Right atrium auricular region (tissue), 2 donors: ENCODE results near the gene GMNC. TPM values are rescaled to one million over a fixed set of nuclear protein-coding genes. Genes with fewer than 3 reads are reported as not detected.

Source experiments
- DNase-seq: peaks from one replicate; pipeline ENCODE4 v3.0.0-alpha.2; 2019; ENCODE audit warnings: low spot score
- H3K27ac ChIP-seq, 2 donors: fragments of 200-600 bp; sonication (generic); 1 replicate in 1 of 2; 2 replicates in 1 of 2; pipeline ENCODE4 v1.5.1; 2016 to 2019
- H3K27me3 ChIP-seq, 2 donors: fragments of 200-600 bp; sonication (generic); one replicate each; pipeline versions ENCODE4 v1.5.1 to v1.6.0; 2017 to 2019
- H3K36me3 ChIP-seq: fragments of 200-600 bp; sonication (generic); one replicate; pipeline ENCODE4 v1.5.1; 2016
- H3K4me1 ChIP-seq, 2 donors: fragments of 200-600 bp; sonication (generic); one replicate each; pipeline versions ENCODE4 v1.5.1 to v1.6.0; 2017 to 2019
- H3K4me3 ChIP-seq, 2 donors: fragments of 200-600 bp; sonication (generic); 1 replicate in 1 of 2; 2 replicates in 1 of 2; pipeline ENCODE4 v1.5.1; 2017 to 2019; ENCODE audit warnings: mild to moderate bottlenecking in 1 of 2, moderate library complexity in 1 of 2
- H3K9me3 ChIP-seq, 2 donors: fragments of 200-600 bp; sonication (generic); one replicate each; pipeline ENCODE4 v1.5.1; 2019
- total RNA-seq, 2 donors: library from RNA; depleted of rRNA; stranded (reverse); fragments of >200 nt; gene quantifications; one replicate each; pipeline ENCODE4 v1.1.0, GENCODE V29; 2016
- TF ChIP-seq, protein P1 (sequence below), 2 donors: fragments of 200-600 bp; sonication (generic); IDR thresholded peaks; one replicate each; pipeline ENCODE4 v1.5.1; 2019; ENCODE audit warnings: antibody characterized with exemption in 2 of 2

Gene GMNC
- total RNA-seq, 2 donors from 2014 or later = 0.15 to 0.59 TPM

- Histone ChIP-seq H3K36me3 (no peaks in the 10 kb centered on the region), H3K9me3 (no peaks in the 10 kb centered on the region), H3K4me1 (no peaks in the 10 kb centered on the region), H3K27me3 (no peaks in the 10 kb centered on the region), H3K27ac (no peak overlapping the region), H3K4me3 (no peak overlapping the region)
- DNase-seq = no peak
- TF ChIP-seq, protein P1, sequence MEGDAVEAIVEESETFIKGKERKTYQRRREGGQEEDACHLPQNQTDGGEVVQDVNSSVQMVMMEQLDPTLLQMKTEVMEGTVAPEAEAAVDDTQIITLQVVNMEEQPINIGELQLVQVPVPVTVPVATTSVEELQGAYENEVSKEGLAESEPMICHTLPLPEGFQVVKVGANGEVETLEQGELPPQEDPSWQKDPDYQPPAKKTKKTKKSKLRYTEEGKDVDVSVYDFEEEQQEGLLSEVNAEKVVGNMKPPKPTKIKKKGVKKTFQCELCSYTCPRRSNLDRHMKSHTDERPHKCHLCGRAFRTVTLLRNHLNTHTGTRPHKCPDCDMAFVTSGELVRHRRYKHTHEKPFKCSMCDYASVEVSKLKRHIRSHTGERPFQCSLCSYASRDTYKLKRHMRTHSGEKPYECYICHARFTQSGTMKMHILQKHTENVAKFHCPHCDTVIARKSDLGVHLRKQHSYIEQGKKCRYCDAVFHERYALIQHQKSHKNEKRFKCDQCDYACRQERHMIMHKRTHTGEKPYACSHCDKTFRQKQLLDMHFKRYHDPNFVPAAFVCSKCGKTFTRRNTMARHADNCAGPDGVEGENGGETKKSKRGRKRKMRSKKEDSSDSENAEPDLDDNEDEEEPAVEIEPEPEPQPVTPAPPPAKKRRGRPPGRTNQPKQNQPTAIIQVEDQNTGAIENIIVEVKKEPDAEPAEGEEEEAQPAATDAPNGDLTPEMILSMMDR (IDR thresholded peaks at IDR 0.05) = no peak
Observed at GRCh38 chr3:190847436-190847835, 15.1 kb downstream of the GMNC start.

GRCh38 chr3:190840146-190840545, 22.3 kb downstream of the GMNC start:
- Histone ChIP-seq H3K27me3 (no peaks in the 10 kb centered on the region), H3K9me3 (no peaks in the 10 kb centered on the region), H3K4me3 (no peak overlapping the region), H3K27ac (no peak overlapping the region), H3K4me1 (no peaks in the 10 kb centered on the region), H3K36me3 (no peaks in the 10 kb centered on the region)
- TF ChIP-seq, protein P1 (IDR thresholded peaks at IDR 0.05) = no peak
- DNase-seq = no peak

- no peak for DNase-seq
- no peaks in the 10 kb centered on the region for H3K27me3 ChIP-seq
- no peak overlapping the region for H3K4me3 ChIP-seq
- no peaks in the 10 kb centered on the region for H3K4me1 ChIP-seq
- no peaks in the 10 kb centered on the region for H3K36me3 ChIP-seq
- no peak overlapping the region for H3K27ac ChIP-seq
- TF ChIP-seq, protein P1 (IDR thresholded peaks at IDR 0.05) = no peak
- no peaks in the 10 kb centered on the region for H3K9me3 ChIP-seq
Observed at GRCh38 chr3:190831225-190831624, 31.3 kb downstream of the GMNC start.

DNA sequence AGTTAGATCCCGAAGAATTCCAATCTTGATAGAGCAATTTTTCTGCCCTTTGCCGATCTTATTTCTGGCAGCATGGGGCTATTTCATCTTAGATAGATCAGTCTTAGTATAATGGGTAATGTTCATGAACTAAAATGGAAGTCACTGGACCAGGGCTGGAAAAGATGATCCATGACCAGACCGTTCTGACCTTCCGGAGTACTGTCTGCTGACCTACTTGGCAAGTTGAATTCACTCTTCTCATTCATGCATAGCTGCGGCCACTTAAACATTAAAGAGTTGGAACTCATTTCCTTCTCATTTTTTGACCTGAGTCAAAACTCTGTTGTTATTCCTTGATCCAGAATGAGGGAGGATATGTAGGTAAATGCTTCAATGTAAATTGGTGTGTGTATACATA, 32.5 kb downstream of the GMNC start:
- no peak for DNase-seq
- no peaks in the 10 kb centered on the region for H3K4me1 ChIP-seq
- no peak overlapping the region for H3K27ac ChIP-seq
- TF ChIP-seq, protein P1 (IDR thresholded peaks at IDR 0.05) = no peak
- H3K4me3 ChIP-seq = no peak overlapping the region
- H3K9me3 ChIP-seq = no peaks in the 10 kb centered on the region
- H3K36me3 ChIP-seq = no peaks in the 10 kb centered on the region
- no peaks in the 10 kb centered on the region for H3K27me3 ChIP-seq

DNA sequence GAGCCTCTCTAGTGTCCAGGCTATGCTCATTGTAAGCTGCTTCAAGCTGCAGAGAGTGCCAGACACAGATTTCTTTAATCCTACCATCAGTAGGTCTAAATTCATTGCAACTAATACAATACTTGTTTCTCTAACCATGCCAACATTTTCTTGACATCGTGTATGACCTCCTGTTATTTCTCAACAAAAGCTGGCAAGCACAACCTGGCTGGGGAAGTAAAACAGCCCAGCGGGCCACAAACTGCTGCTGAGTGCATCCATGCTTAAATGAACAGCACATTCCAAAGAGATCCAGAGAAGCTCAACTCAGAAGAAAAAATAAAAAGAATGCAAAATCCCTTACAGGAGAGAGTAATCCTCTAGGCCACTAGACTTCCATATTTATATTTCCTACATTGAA, 36.5 kb downstream of the GMNC start:
- no peaks in the 10 kb centered on the region for H3K4me1 ChIP-seq
- no peaks in the 10 kb centered on the region for H3K27me3 ChIP-seq
- H3K36me3 ChIP-seq = no peaks in the 10 kb centered on the region
- H3K27ac ChIP-seq = no peak overlapping the region
- no peak overlapping the region for H3K4me3 ChIP-seq
- H3K9me3 ChIP-seq = no peaks in the 10 kb centered on the region
- DNase-seq = no peak
- TF ChIP-seq, protein P1 (IDR thresholded peaks at IDR 0.05) = no peak

GRCh38 chr3:190825386-190826016, 37.0 kb downstream of the GMNC start:
- no peak for DNase-seq
- Histone ChIP-seq H3K4me1 (no peaks in the 10 kb centered on the region), H3K9me3 (no peaks in the 10 kb centered on the region), H3K36me3 (no peaks in the 10 kb centered on the region), H3K27me3 (no peaks in the 10 kb centered on the region), H3K27ac (no peak overlapping the region), H3K4me3 (no peak overlapping the region)
- TF ChIP-seq, protein P1 (IDR thresholded peaks at IDR 0.05) = no peak
